HG03457 (cell line): ENCODE data around the gene CFAP107.

Experiments
- ATAC-seq: cut with Tn5 transposase; IDR thresholded peaks from one replicate; pipeline ENCODE4 v1.9.1; 2021; ENCODE audit warnings: moderate number of reproducible peaks; ENCODE audit not compliant: unreplicated experiment

The CFAP107 gene

DNA sequence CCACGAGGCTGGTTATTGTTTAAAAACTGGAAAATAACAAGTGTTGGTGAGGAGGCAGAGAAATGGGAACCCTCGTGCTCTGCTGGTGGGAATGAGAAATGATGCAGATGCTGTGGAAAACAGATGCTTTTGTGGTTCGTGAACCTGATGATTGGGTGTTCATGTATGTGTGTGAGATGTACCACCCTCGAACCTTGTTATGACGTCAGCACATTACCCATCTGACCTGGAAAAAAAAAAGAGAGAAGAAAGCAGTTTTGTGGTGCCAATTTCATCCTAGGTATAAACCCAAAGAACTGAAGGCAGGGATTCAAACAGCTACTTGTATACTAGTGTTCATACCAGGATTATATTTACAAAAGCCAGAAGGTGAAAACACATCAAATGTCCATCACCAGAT is 6.4 kb upstream of the CFAP107 start:
- ATAC-seq, result no peak

DNA sequence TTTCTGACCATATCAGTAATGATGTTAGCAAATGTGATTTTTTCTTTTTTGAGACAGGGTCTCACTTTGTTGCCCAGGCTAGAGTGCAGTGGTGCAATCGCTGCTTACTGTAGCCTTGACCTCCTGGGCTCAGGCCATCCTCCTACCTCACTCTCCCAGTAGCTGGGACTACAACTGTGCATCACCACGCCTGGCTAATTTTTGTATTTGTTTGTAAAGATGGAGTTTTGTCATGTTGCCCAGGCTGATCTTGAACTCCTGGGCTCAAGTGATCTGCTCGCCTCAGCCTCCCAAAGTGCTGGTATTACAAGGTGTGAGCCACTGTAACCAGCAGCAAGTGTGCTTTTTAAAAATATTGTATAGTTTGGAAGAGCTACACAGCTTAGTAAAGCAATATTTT is 4.1 kb upstream of the CFAP107 start:
- ATAC-seq, result no peak

DNA sequence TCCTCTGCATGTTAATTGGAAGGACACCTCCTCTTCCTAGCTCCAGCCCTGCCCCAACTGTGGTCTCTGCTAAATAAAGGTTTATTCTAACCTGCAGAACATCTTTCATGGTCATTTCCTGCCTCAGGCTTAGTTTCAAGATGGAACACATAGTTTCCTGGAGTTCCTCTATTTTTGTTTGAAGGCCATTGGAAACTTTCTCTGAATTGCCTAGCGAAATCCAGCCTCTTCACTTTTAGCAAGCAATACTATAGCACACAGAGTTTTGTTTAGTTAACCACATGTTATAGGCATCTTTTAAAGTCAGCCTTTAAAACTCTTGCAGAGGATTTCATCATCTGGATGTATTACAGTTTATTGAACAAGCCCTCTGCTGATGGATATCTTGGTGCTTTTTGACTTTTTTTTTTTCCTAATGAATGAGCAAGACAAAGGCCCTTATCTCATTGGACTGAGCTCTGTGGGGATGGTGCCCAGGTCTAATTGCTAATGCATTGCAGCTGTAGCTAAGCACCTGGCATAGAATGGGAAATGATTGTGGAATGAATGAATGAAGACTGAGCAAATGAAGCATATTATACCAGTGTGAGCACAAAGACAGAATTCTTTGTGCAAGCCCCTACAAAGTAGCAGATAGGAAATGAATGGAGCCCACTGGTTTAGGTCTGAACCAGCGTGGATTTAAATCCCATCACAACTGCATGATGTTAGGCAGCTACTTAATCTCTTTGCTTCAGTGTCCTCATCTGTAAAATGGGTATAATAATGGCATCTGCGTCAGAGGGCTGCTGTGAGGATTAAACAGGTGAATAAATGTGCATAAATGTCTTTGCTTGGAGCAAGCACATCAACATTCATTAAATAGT is 641 bp upstream of the CFAP107 start:
- ATAC-seq, result no peak

DNA sequence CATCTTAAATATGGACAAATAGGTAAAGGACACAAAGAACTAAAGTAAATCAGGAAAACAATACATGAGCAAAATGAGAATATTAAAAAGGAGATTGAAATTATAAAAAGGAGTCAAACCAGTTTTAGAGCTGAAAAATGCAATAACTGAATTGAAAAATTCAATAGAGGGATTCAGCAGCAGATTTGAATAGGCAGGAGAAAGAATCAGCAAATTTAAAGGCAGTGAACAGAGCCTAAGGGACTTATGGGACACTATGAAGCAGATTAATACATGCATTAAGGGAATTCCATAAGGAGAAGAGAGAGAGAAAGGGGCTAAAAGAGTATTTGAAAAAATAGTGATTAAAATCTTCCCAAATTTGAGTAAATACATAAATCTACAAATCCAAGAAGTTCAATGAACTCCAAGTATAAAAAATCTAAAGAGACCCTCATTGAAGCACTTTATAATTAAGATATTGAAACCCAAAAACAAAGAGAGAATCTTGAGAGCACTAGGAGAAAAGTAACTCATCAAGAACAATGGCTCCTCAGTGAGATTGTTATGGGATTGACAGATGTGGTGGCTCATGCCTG is 2.9 kb downstream of the CFAP107 start:
- no peak for ATAC-seq

DNA sequence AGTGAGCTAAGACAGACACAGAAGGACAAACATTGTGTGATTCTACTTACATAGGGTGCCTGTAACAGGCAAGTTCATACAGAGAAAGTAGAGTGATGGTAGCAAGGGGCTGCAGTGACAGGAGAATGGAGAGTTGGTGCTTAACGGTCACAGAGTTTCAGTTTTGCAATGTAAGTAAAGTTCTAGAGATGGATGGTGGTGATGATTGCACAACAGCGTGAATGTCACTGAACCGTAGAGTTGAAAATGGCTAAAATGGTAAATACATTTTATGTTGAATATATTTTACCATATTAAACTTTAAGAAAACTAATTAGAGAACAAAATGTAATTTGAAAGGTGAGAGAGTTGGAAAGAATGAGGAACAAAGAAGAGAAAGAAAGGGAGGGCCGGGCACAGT is 8.7 kb downstream of the CFAP107 start:
- no peak for ATAC-seq

DNA sequence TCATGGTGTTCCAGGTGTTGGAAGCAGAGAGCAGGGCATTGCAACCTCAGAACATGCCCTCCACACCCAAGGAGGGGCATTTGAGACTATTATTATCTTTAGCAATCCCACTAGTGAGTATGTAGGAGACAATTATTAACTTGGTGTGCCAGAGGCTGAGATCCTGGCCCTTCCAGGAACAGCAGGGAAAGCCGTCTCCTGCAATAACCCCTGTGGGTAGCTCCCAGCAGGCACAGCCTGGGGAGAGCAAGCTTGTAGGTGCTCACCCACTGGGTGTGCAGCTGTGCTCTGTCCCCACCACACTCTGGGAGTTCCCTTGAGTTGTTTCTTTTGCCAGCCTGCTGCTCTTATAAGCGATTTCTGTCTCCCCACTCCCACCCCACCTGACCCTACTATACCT is 10.3 kb downstream of the CFAP107 start:
- ATAC-seq, result no peak

DNA sequence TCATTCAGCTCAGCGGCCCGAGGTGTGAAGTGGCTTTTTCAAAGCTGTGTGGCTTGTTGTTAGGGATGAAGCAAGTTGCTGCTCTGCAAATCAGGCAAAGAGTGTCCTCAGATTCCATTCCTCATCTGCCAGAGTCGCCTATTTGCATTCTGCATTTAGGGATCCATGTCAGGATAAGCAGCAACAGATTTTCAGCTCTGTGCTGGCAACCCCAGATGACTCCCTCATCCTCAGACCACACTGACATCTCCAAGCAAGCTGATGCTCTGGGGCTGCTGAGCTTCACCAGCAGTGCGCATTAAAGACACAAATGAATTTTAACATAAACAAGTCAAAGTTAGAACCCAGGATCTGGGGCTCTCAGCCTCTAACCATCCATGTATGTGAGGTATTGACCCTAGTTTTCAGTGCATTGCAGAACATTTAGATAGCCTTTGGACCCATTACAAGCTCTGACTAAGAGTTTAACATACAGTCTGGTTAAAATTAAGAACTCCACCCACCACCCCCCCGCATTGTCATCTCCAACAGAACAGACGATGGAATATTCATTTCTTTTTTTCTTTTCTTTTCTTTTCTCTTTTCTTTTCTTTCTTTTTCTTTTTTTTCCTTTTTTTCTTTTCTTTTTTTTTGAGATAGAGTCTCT is 10.9 kb downstream of the CFAP107 start:
- no peak for ATAC-seq

DNA sequence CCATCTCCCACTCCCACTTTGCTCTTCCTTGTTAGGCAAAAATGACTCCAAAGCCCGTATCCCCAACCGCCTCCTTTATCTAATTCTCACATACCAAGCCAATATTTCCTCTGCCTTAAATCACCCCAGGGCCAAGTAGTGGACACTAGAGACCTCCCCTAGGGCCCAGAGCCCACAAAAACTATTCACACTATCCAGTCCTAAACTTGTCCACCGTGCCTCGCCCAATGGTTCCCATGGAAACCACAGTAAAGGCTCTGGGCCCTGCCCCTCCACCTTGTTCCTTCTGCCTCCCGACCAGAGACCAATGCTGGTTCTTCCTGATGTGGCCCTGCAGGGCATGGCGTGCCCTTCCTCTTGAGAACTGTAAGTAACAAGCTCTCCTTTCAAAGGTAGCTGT is 11.8 kb downstream of the CFAP107 start:
- no peak for ATAC-seq

DNA sequence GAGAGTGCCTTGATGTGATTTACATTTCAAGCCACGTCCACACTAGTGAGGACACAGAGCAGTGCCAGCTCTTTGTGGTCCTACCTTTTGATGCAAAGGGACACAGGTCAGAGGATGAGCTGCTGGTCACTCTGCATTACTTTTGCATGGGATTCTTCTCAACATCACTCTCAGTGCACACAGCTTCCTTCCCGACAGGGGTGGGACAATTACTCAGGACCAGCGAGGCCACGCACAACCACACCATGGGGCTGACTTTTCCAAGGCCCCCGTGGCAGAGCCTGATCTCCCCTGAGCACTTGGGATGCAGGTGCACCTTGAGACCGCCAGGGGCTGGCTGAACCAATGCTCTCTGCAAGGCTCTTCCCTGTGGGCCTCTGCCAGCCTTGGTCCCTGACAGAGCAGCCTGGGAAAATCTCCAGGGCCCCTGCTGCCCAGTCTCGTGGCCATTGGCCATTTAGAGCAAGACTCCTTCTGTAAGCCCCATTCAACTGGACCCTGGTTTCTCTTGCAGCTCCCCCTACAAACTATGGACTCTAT is 14.3 kb downstream of the CFAP107 start:
- ATAC-seq, result no peak

DNA sequence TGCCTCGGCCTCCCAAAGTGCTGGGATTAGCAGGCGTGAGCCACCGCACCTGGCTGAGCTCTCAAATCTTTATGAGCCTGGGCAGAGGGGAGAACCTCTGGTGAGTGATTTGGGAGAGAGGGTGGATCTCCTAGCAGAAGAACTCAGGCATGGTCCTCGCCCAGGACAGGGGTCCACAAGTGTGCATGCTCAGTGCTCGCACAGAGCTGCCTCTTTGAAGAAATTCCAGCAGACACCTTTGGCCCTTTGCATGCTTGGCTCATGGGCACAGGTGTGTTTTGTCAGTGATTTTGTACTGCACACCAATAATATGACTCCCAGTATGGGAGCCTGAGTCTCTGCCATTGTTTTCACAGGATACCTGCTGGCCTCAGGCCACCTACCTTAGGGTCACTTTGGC is 15.8 kb downstream of the CFAP107 start:
- ATAC-seq, result no peak

DNA sequence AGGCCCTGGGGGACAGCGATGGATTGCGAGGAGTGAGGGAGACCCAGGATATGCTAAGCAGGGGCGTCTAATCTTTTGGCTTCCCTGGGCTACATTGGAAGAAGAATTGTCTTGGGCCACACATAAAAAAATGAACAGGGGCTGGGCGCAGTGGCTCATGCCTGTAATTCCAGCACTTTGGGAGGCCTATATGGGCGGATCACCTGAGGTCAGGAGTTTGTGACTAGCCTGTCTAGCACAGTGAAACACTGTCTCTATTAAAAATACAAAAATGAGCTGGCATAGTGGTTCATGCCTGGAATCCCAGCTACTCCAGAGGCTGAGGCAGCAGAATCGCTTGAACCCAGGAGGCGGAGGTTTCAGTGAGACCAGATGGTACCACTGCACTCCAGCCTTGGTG is 16.8 kb downstream of the CFAP107 start:
- no peak for ATAC-seq

DNA sequence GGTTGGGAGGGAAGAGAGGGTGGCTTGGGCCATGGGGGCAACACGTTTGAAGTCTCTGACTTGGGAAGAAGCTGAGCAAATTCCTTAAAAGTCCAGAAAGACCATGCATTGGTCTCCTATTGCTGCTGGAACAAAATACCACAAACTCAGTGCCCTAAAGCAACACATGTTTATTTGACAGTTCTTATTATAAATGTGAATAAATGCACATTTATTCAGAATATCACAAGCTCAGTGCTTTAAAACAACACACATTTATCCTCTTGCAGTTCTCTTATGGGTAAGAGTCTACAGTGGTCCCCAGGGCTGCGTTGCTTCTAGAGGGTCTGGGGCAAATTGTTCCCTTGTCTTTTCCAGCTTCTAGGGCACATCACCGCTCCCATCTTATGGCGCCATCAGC is 17.5 kb downstream of the CFAP107 start:
- ATAC-seq, result no peak

DNA sequence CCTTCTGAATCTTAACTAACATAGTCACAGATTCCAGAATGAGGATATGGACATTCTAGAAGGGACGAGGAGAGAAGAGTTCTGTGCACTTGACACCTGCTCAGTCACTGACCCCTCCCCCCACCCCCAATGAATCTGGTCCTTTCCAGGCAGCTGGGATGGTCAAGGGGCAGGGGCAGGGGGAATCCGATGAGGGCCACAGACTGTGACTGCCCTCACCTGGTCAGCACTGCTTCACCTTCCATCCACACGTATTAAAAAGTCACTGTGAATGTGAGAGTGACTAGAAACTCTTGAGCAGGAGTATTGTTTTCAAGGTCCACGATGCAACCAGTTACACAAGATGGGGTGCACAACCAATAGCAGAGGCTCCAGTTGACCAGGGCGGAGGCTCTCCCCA is 18.0 kb downstream of the CFAP107 start:
- no peak for ATAC-seq

DNA sequence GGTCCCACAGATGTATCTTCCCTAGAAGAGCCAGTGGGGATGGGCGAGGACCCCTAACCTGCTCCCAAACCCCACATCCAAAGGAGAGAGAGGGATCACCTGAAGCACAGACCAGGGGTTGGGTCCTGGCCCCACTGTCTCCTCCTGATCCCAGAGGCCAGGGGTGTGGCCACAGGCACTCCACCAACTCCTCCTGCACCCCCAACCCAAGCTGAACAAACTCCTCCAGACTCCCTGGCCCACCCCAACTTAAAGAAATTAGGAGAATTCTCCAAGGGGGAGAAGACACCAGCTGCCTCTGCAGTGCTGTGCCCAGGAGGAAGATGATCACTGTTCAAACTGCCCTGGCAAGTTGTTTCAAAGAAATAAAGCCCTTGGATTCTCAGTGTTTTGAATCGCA is 23.0 kb downstream of the CFAP107 start:
- ATAC-seq, result no peak

DNA sequence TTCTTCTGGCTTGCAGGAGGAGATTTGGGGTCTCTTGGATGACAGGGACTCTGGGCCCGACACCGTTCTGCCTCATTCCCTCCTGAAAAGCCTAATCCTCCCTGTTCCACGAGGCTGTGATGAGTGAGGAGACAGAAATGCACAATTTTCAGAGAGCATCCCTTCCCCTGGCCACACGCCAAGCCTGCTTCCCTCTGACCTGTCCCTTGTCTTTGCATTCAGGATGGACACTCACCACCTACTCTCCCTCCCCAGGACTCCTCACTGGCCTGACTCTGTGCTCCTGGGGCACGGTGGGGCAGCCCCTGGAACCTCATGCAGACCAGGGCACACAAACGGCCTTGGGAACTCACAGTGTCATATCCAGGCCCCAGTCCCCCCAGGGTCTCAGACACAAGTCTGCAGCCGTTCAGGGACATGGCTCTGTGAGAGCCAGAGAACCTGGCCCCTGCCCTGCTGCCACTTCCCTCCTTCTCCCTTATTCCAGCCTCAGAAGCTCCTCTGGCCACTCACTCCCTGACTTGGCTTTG is 24.0 kb downstream of the CFAP107 start:
- ATAC-seq, result no peak

DNA sequence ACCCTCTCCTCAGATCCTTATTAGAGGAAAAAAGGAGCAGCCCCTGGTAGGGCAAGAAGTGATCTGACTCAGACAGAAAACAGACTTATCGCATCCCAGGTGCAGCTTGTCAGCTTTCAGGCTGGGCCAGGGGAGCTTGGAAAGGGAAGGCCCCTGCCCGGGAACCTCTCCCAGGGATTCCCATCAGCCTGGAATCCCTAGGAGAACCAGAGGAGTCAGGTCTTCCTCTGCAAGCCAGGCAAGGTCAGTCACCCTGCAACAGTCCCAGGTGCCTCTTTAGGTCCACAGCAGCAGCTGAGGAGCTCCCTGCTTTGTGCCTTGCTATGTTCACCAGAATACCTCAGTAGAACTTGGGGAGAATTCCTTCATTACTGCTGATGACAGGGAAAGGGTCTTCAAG is 24.6 kb downstream of the CFAP107 start:
- no peak for ATAC-seq

DNA sequence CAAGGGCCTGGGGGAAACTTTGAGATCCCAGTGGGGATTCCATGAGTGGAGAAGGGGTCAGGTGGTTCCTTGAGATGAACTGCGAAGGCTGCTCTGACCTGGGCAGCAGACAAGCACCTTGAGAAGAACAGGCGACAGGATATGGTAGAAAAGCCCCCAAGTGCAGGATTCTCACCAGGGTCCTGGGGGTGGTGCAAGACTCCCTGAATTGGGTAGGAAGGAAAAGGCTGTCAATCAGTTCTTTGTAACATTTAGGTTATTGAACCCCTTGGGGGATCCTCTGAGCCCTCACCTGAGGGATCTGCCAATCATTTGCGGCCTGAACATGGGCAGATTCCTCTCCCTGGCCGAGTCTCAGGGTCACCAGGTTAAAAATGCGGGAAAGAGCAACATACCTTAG is 25.2 kb downstream of the CFAP107 start:
- no peak for ATAC-seq

DNA sequence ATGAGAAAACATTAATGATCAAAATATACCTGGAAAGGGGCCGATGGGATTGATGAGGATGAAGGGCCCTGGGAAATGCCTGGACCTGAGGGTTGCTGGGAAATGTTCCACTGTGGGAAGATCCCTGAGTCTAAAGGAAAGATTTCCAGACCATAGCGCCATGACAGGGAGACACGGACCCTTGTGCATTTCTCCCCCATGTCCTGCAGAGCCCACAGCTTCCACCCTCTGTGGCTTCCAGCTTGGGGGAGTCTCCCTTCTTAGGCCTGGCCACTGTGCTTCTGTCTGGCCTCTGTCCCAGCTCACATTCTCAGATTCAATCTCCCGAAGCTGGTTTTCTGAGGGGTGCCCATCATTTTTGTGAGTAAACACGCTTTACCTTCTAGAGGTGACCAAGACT is 26.5 kb downstream of the CFAP107 start:
- no peak for ATAC-seq

DNA sequence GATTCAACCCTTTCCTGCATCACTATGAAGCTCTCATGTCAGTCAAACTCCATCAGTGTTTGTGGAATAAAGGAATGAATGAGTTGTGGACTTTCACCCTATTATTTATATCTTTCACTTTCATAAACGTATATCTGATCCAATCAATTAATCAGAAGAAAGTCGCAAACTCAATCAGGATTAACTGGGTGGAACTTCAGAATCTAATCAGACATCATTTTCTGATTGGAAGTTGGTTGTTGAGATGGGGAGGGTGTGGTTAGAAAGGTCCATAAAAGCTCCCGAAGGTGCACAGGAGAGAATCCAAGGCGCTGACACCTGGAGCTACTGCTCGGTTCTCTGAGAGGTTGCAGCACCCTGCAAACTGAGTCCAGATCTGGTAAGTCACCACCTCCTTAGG is 27.4 kb downstream of the CFAP107 start, which contains the start of gene PRAMEF12:
Gene PRAMEF12, plus strand, starts transcription at position 301 of the 400 bp plus-strand sequence. CDS start 1,130 bp downstream, outside the sequence.
- ATAC-seq, result no peak

DNA sequence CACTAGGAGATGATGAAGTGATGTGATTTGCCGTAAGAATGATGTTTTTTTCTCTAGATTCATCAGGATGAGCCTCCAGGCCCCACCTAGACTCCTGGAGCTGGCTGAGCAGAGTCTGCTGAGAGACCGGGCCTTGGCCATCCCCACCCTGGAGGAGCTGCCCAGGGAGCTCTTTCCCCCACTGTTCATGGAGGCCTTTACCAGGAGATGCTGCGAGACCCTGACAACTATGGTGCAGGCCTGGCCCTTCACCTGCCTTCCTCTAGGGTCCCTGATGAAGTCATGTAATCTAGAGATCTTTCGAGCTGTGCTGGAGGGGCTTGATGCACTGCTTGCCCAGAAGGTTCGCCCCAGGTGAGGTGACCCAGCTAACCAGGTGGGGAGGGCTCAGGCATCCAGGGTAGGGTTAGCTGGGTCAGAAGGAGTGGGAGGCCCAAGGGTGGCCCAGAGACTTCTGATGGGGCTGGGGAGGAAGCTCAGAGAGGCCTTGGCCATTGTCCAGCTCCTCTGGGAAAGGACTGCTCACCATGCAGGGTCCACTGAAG is 28.9 kb downstream of the CFAP107 start:
- no peak for ATAC-seq

DNA sequence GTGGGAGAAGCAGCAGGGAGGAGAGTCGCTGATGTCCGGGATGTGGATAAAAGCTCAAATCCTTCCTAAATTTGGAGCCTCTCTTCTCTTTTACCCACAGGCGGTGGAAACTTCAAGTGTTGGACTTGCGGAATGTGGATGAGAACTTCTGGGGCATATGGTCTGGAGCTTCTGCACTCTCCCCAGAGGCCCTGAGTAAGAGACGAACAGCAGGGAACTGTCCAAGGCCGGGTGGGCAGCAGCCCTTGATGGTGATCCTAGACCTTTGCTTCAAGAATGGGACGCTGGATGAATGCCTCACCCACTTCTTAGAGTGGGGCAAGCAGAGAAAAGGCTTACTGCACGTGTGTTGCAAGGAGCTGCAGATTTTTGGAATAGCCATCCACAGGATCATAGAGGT is 29.4 kb downstream of the CFAP107 start:
- ATAC-seq, result no peak
